Retinal pigment epithelial cell (primary cell): Measurements from ENCODE around the gene RHEB.

ENCODE experiments used
- DNase-seq: peaks from one replicate; pipeline ENCODE4 v3.0.0-alpha.2; 2010; ENCODE audit warnings: low read depth
- H3K4me3 ChIP-seq: 2 replicates; pipeline ENCODE4 v1.5.1; 2011; ENCODE audit warnings: mild to moderate bottlenecking, low read length, control low read depth, moderate library complexity
- CTCF ChIP-seq: conservative IDR thresholded peaks from 2 replicates; pipeline ENCODE4 v1.5.1; 2011; ENCODE audit warnings: low read depth, low read length, control low read depth, inconsistent platforms

Gene RHEB

GRCh38 chr7:151435103-151435916 is 84.4 kb downstream of the RHEB start:
- no peak overlapping the region for H3K4me3 ChIP-seq
- DNase-seq, result no peak
- TF ChIP-seq CTCF, result no peak

- no peak overlapping the region for H3K4me3 ChIP-seq
- no peak for DNase-seq
- TF ChIP-seq CTCF, result no peak
These were observed 85.1 kb downstream of the RHEB start for GRCh38 chr7:151434549-151434948.

- TF ChIP-seq CTCF, result no peak
- H3K4me3 ChIP-seq, result no peak overlapping the region
- no peak for DNase-seq
These were observed 85.8 kb downstream of the RHEB start for GRCh38 chr7:151433721-151434400.

GRCh38 chr7:151432658-151433521 is 86.8 kb downstream of the RHEB start:
- no peak overlapping the region for H3K4me3 ChIP-seq
- no peak for DNase-seq
- peak; percentile 38 for TF ChIP-seq CTCF

GRCh38 chr7:151431768-151432311 is 87.9 kb downstream of the RHEB start:
- no peak for TF ChIP-seq CTCF
- no peak for DNase-seq

GRCh38 chr7:151431281-151431767 is 88.4 kb downstream of the RHEB start:
- no peak for DNase-seq
- H3K4me3 ChIP-seq, result no peak overlapping the region
- TF ChIP-seq CTCF, result no peak

More at GRCh38 chr7:151431768-151432311, 87.9 kb downstream of the RHEB start:
- no peak overlapping the region for H3K4me3 ChIP-seq
